HepG2 (cell line): ENCODE data around the gene NOCT. TPM values are rescaled to one million over a fixed set of nuclear protein-coding genes. Genes with fewer than 3 reads are reported as not detected.

Experiments used
- ATF1 ChIP-seq: IDR thresholded peaks from 2 replicates; pipeline ENCODE4 v1.6.1; 2016; ENCODE audit warnings: mild to moderate bottlenecking, control low read depth
- BRD4 ChIP-seq: sonication (generic); formaldehyde crosslinking; IDR thresholded peaks from 2 replicates; pipeline ENCODE4 v1.4.0; 2020; ENCODE audit warnings: missing genetic modification reagents
- ELF3 ChIP-seq: IDR thresholded peaks from 2 replicates; pipeline ENCODE4 v1.6.1; 2016; ENCODE audit warnings: missing genetic modification reagents, missing compliant biosample characterization
- EZH2 ChIP-seq: conservative IDR thresholded peaks from 2 replicates; pipeline ENCODE4 v1.6.1; 2012; ENCODE audit warnings: mild to moderate bottlenecking, low read depth, low read length, moderate library complexity
- HDAC1 ChIP-seq: sonication (generic); formaldehyde crosslinking; IDR thresholded peaks from 2 replicates; pipeline ENCODE4 v1.5.1; 2020; ENCODE audit warnings: mild to moderate bottlenecking, missing genetic modification reagents
- HDAC2 ChIP-seq: sonication (generic); formaldehyde crosslinking; IDR thresholded peaks from 2 replicates; pipeline ENCODE4 v1.4.0; 2020; ENCODE audit warnings: missing genetic modification reagents
- KDM1A ChIP-seq: IDR thresholded peaks from 2 replicates; pipeline ENCODE4 v1.6.1; 2016; ENCODE audit warnings: missing compliant biosample characterization
- MATR3 ChIP-seq: sonication (generic); formaldehyde crosslinking; IDR thresholded peaks from 2 replicates; pipeline ENCODE4 v1.4.0; 2020; ENCODE audit warnings: missing genetic modification reagents
- MXI1 ChIP-seq: IDR thresholded peaks from 3 replicates; pipeline ENCODE4 v1.6.1; 2012; ENCODE audit warnings: low read depth, low read length, inconsistent platforms, borderline replicate concordance
- NFKBIZ ChIP-seq: IDR thresholded peaks from 2 replicates; pipeline ENCODE4 v1.6.1; 2018; ENCODE audit warnings: missing genetic modification reagents, missing compliant biosample characterization
- NR2F6 ChIP-seq, 2 experiments: IDR thresholded peaks; 2 replicates each; pipeline ENCODE4 v1.6.1; 2016; ENCODE audit warnings: antibody characterized with exemption in 1 of 2, mild to moderate bottlenecking in 1 of 2
- PHF20 ChIP-seq: sonication (generic); formaldehyde crosslinking; IDR thresholded peaks from 2 replicates; pipeline ENCODE4 v1.5.0; 2020; ENCODE audit warnings: mild to moderate bottlenecking, missing genetic modification reagents
- POGZ ChIP-seq: sonication (generic); formaldehyde crosslinking; IDR thresholded peaks from 2 replicates; pipeline ENCODE4 v1.4.0; 2020; ENCODE audit warnings: mild to moderate bottlenecking, missing genetic modification reagents
- TEAD3 ChIP-seq: optimal IDR thresholded peaks from 2 replicates; pipeline ENCODE3; 2016; ENCODE audit warnings: borderline replicate concordance
- TFE3 ChIP-seq: IDR thresholded peaks from 2 replicates; pipeline ENCODE4 v1.6.1; 2016
- ZMYM4 ChIP-seq: sonication (generic); formaldehyde crosslinking; IDR thresholded peaks from 2 replicates; pipeline ENCODE4 v1.8.1; 2023; ENCODE audit warnings: mild to moderate bottlenecking, missing genetic modification reagents
- ZNF572 ChIP-seq: sonication (generic); formaldehyde crosslinking; IDR thresholded peaks from 2 replicates; pipeline ENCODE4 v1.5.1; 2020; ENCODE audit warnings: mild to moderate bottlenecking, missing genetic modification reagents
- ZNF704 ChIP-seq: sonication (generic); formaldehyde crosslinking; IDR thresholded peaks from 2 replicates; pipeline ENCODE4 v1.8.1; 2023; ENCODE audit warnings: mild to moderate bottlenecking, inconsistent platforms, moderate library complexity, missing genetic modification reagents, borderline replicate concordance
- ZNF710 ChIP-seq: sonication (generic); formaldehyde crosslinking; IDR thresholded peaks from 2 replicates; pipeline ENCODE4 v1.5.0; 2020; ENCODE audit warnings: mild to moderate bottlenecking, missing genetic modification reagents, borderline replicate concordance
- ZNF790 ChIP-seq: sonication (generic); formaldehyde crosslinking; IDR thresholded peaks from 2 replicates; pipeline ENCODE4 v1.8.0; 2022; ENCODE audit warnings: missing genetic modification reagents, mild to moderate bottlenecking, borderline replicate concordance
- polyA plus RNA-seq, 8 experiments: library from polyadenylated mRNA; depleted of rRNA in 3 of 8; stranded (reverse) in 7 of 8; unstranded in 1 of 8; fragments of >200 nt; fragmentation: Illumina TruSeq in 4 of 8; extraction: Trizol in 4 of 8; gene quantifications; 2 replicates each; pipeline versions ENCODE4 v1.2.1 to v1.2.3, GENCODE V29; 2011 to 2016; ENCODE audit warnings: low read depth in 4 of 8, missing spikeins in 1 of 8, mixed read lengths in 1 of 8; ENCODE audit not compliant: insufficient read depth in 1 of 8
- total RNA-seq, 5 experiments: library from RNA; depleted of rRNA; stranded (reverse); fragments of >200 nt; fragmentation: Illumina TruSeq; extraction: Trizol; gene quantifications; 2 replicates each; pipeline ENCODE4 v1.2.3, GENCODE V29; 2016; ENCODE audit warnings: low read depth in 1 of 5
- TF ChIP-seq, protein P1 (sequence below), 2 experiments: sonication (generic) in 1 of 2; formaldehyde crosslinking in 1 of 2; IDR thresholded peaks; 2 replicates each; pipeline versions ENCODE4 v1.6.1 to v1.9.0; 2014 to 2022; ENCODE audit warnings: antibody characterized with exemption in 1 of 2, borderline replicate concordance in 1 of 2, inconsistent platforms in 1 of 2, low read depth in 1 of 2, missing genetic modification reagents in 1 of 2

NOCT gene
- total and polyA plus RNA-seq, 2 of the 13 experiments (the other 11 are each of a cell fraction or from before 2014, with no cell fraction given), result 3.6 to 13.1 TPM

GRCh38 chr4:138967313-138967712, 48.3 kb upstream of the NOCT start (continued):
- no peak for TF ChIP-seq NFKBIZ (CRISPR knock-in tag)
- TF ChIP-seq, protein P1, sequence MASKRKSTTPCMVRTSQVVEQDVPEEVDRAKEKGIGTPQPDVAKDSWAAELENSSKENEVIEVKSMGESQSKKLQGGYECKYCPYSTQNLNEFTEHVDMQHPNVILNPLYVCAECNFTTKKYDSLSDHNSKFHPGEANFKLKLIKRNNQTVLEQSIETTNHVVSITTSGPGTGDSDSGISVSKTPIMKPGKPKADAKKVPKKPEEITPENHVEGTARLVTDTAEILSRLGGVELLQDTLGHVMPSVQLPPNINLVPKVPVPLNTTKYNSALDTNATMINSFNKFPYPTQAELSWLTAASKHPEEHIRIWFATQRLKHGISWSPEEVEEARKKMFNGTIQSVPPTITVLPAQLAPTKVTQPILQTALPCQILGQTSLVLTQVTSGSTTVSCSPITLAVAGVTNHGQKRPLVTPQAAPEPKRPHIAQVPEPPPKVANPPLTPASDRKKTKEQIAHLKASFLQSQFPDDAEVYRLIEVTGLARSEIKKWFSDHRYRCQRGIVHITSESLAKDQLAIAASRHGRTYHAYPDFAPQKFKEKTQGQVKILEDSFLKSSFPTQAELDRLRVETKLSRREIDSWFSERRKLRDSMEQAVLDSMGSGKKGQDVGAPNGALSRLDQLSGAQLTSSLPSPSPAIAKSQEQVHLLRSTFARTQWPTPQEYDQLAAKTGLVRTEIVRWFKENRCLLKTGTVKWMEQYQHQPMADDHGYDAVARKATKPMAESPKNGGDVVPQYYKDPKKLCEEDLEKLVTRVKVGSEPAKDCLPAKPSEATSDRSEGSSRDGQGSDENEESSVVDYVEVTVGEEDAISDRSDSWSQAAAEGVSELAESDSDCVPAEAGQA (IDR thresholded peaks at IDR 0.05; ENCODE audit: low read depth), result 0 out of 2 replicates have a peak, but pooled peaks have one; percentile 23
- TF ChIP-seq, protein P1 (CRISPR knock-in tag; IDR thresholded peaks at IDR 0.05; ENCODE audit: borderline replicate concordance), result no peak
- no peak for TF ChIP-seq PHF20 (CRISPR knock-in tag)
- peak; percentile 46; the same call in 1 of the 2 replicates for TF ChIP-seq ZMYM4 (CRISPR knock-in tag)
- TF ChIP-seq ZNF704 (CRISPR knock-in tag), result no peak
- 0 out of 2 replicates have a peak, but pooled peaks have one; percentile 25 for TF ChIP-seq TFE3 (CRISPR knock-in tag)
- TF ChIP-seq HDAC1 (CRISPR knock-in tag), result no peak
- no peak for TF ChIP-seq ZNF572
- peak; percentile 23 for TF ChIP-seq TEAD3 (CRISPR knock-in tag)
- TF ChIP-seq NR2F6 (IDR thresholded peaks at IDR 0.05), result peak; percentile 89
- peak; percentile 92 for TF ChIP-seq NR2F6 (CRISPR knock-in tag; IDR thresholded peaks at IDR 0.05)
- TF ChIP-seq KDM1A (CRISPR knock-in tag), result no peak
- TF ChIP-seq ATF1 (CRISPR knock-in tag), result peak; percentile 92
- TF ChIP-seq BRD4 (CRISPR knock-in tag), result no peak
- TF ChIP-seq ELF3 (CRISPR knock-in tag), result peak; percentile 55
- TF ChIP-seq MATR3 (CRISPR knock-in tag), result no peak
- TF ChIP-seq ZNF710 (CRISPR knock-in tag), result no peak
- TF ChIP-seq MXI1, result no peak
- peak; percentile 80 for TF ChIP-seq POGZ
- TF ChIP-seq HDAC2 (CRISPR knock-in tag), result peak; percentile 67; the same call in 1 of the 2 replicates
- TF ChIP-seq ZNF790 (CRISPR knock-in tag), result no peak
- TF ChIP-seq EZH2, result no peak
